ENCODE results near the gene PLA2R1.

PLA2R1 gene

GRCh38 chr2:159922563-159922962 lies 139.9 kb downstream of the PLA2R1 start:
- no peak for DNase-seq

- peak; percentile 59 for DNase-seq
These were observed 140.5 kb downstream of the PLA2R1 start for GRCh38 chr2:159921752-159922404.

GRCh38 chr2:159916511-159916910 lies 145.9 kb downstream of the PLA2R1 start:
- no peak for DNase-seq

GRCh38 chr2:159913900-159914299 lies 148.5 kb downstream of the PLA2R1 start:
- DNase-seq = no peak

GRCh38 chr2:159912580-159912979 lies 149.8 kb downstream of the PLA2R1 start:
- no peak for DNase-seq

- DNase-seq = no peak
These were observed 151.5 kb downstream of the PLA2R1 start for GRCh38 chr2:159910951-159911350.

GRCh38 chr2:159908623-159909022 lies 153.8 kb downstream of the PLA2R1 start:
- no peak for DNase-seq

- no peak for DNase-seq
These were observed 154.5 kb downstream of the PLA2R1 start for GRCh38 chr2:159907909-159908308.

- DNase-seq = no peak
These were observed 156.3 kb downstream of the PLA2R1 start for GRCh38 chr2:159905926-159906714.

GRCh38 chr2:159904959-159905305 lies 157.5 kb downstream of the PLA2R1 start:
- DNase-seq = no peak

GRCh38 chr2:159904127-159904958 lies 158.1 kb downstream of the PLA2R1 start, which contains the start of gene LY75:
Gene LY75, minus strand, starts transcription at chr2:159904756.
- peak; percentile 76 for DNase-seq

GRCh38 chr2:159903443-159904126 lies 158.8 kb downstream of the PLA2R1 start:
- peak; percentile 50 for DNase-seq

- DNase-seq = no peak
These were observed 159.7 kb downstream of the PLA2R1 start for GRCh38 chr2:159902722-159903121.

- no peak for DNase-seq
These were observed 162.1 kb downstream of the PLA2R1 start for GRCh38 chr2:159900343-159900742.

- no peak for DNase-seq
These were observed 164.0 kb downstream of the PLA2R1 start for GRCh38 chr2:159898441-159898840.

- no peak for DNase-seq
These were observed 164.7 kb downstream of the PLA2R1 start for GRCh38 chr2:159897720-159898119.

GRCh38 chr2:159897081-159897480 lies 165.3 kb downstream of the PLA2R1 start:
- no peak for DNase-seq

GRCh38 chr2:159895258-159896065 lies 167.0 kb downstream of the PLA2R1 start:
- DNase-seq = no peak

- DNase-seq = no peak
These were observed 168.1 kb downstream of the PLA2R1 start for GRCh38 chr2:159894145-159894838.

- DNase-seq = no peak
These were observed 169.2 kb downstream of the PLA2R1 start for GRCh38 chr2:159892990-159893810.
